Measurements from ENCODE around the gene ARAP2.

The ARAP2 gene

DNA sequence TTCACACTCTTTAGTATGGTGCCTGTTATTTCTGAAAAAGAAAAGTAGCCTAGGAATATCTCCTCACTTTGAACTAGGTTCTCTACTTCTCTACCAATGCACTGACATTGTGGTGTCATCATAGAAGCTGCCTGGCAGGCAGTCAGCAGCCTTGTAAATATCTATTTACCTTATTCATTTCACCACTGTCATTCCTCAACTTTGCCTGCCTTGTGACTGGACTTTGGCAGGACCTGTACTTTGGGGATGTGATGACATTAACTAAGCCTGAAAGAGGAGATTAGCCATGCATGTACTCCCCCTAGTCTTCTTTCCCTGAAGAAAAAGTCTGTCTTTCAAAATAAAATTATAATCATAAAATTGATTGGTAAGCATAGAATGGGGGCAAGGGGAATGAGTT is 207.2 kb downstream of the ARAP2 start:
- no peak for DNase-seq

DNA sequence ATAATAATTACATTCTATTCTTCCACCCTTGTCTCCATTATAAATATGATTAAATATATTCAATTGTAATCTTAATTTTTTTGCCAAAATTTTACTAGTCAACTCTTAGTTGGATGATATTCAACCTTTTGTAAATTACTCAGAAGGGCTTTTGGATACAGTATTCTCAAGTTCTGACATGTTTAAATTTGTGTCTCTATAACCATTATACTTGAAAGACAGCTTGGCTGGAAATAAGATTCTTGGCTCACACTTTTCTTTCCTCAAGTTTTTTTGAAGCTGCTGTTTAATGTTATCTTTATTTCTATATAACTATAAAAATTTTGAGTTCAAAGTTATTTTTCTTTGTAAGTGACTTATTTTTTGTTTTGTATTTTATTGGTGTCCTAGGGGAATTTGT is 214.4 kb downstream of the ARAP2 start:
- DNase-seq: no peak

DNA sequence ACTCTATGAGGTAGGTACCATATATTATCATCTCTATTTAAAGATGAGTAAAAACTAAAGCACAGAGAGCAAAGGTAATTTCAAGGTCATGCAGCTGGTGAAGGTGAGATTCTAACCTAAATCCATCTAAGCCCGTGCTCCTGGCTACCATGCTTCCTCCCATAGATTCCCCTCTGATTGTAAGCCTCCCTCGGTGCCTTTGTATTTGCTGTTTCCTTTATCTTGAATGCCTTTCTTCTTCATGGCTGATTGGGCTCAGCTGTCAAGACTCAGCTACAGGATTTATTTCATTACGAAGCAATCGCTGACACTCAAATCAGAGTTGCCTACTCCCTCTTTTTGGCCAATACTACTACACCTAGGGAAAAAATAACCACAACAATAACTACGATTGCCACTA is 217.1 kb downstream of the ARAP2 start:
- no peak for DNase-seq

DNA sequence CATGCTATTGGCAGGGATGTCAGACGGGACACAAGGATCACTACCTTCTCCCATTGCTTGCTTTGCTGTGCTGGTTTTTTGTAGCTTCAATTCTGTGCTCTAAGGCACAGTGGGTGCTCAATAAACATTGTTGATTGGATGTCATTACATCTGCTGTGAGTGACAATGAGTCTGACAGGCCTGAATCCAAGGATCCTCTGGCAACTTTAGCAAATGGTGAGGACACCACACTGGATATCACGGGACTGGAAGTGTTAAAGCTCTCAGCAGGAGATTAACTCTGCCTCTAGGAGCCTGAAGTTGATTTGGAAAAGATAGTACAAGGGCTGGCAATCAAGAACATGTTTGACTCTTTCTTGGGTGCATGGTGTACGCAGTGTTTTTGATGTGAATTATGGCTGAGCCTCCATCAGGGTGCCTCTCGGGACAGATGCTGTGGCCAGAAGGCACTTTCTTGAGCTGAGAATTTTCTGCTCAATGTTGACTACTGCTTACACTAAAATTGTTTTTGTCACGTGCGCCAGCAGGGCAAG is 217.9 kb downstream of the ARAP2 start:
- no peak for DNase-seq

DNA sequence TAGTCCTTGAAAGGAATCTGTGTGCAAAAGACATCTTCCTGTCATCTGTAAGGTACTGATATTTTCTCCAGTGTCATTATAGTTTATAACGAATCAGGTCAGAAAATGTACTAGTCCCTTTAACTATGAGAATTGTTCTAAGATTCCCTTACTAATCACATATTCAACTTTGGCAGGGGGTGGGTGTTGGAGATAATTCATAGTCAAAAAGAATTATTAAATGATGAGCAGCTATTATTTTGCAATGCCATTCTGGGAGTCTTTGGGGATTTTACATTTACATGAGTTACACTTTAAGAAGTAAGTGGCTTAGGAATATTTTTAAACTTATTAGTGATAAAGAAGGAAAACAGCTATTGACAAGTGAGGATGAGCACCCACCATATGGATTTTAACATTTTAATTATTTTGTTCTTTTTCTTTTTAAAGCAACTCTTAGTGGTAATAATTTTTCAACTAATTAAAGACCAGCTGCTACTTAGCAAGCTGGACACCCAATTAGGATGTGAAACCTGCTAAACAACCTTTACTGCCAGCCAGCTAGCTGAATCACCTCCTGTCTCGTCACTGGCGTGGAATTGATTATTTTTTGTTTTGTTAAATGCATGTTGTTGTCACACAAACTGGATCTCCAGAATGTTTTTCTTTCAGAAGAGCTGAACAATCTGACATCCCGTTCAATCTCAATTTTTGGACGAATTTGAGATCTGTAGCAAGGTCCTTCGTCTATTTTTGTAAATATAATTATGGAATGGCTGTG is 219.2 kb downstream of the ARAP2 start:
- DNase-seq: no peak

DNA sequence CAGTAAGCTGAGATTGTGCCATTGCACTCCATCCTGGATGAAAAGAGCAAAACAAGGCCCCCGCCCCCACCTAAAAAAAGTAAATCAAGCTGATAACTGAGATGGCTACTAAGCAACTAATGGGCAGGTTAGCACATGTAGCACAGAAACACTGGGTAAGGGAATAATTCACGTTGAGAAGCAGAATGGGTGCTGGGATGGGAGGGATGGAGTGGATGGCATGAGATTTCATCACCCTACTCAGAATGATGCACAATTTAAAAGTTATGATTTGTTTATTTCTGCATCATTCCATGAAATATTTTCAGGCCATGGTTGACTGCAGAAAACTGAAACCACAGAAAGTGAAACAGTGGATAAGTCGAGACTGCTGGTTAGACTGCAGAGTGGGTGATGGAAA is 224.0 kb downstream of the ARAP2 start:
- no peak for DNase-seq

All from NCI-H1092 treated with DMSO at 0.1 percent for 48 hours (cell line).